ENCODE measurements around the gene STARD13.

Gene STARD13

DNA sequence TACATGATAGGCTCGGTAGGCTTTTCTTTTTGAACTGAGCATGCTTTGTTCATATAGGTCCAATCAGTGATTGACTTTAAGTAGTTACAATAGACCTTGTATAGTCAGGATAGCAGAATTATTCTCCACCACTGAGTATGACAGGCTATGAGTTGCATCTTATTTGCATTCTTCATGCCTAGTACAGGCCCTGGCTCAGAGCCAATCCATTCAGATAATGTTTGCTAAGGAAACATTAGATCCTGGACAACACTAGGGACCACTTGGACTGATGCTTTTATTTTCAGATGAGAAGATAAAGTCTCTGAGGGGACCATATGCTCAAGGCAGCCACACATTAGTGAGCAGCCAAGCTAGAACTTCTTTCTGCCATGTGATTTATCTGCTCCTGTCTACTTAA lies 135.4 kb downstream of the STARD13 start:
- H3K18ac ChIP-seq (ENCODE audit: low read length) = no peak overlapping the region
- H3K9ac ChIP-seq (ENCODE audit: low read length) = no peak overlapping the region
- H2BK5ac ChIP-seq (ENCODE audit: low read length) = no peak overlapping the region
- no peak for DNase-seq
- no peaks in the 10 kb centered on the region for H3K27me3 ChIP-seq (ENCODE audit: insufficient read depth, low read length, poor library complexity)
- H3K79me1 ChIP-seq (ENCODE audit: low read length) = no peaks in the 10 kb centered on the region
- no peak overlapping the region for H3K23ac ChIP-seq (ENCODE audit: low read length)
- no peak overlapping the region for H3K4me3 ChIP-seq (ENCODE audit: low read length)
- H3K36me3 ChIP-seq (ENCODE audit: control insufficient read depth, insufficient read depth, low read length) = no peaks in the 10 kb centered on the region
- WGBS (ENCODE audit: extremely low coverage, insufficient coverage, low lambda C conversion rate) = no CpG with 5 or more reads among the region's 1 CpG
- H3K56ac ChIP-seq (ENCODE audit: low read length) = no peak overlapping the region
- H2BK15ac ChIP-seq (replicated peaks; ENCODE audit: low read depth) = no peak overlapping the region
- no peak overlapping the region for H3K4me2 ChIP-seq (ENCODE audit: low read length)
- no peak overlapping the region for H3K27ac ChIP-seq (ENCODE audit: low read depth, low read length)
- no peaks in the 10 kb centered on the region for H3K79me2 ChIP-seq (ENCODE audit: control insufficient read depth, insufficient read depth, low read length)
- no peak overlapping the region for H3K4ac ChIP-seq (ENCODE audit: low read depth, low read length)
- H2BK120ac ChIP-seq (ENCODE audit: low read depth, low read length) = no peak overlapping the region
- H4K5ac ChIP-seq (ENCODE audit: low read length) = no peak overlapping the region
- no peak overlapping the region for H2AK5ac ChIP-seq (ENCODE audit: low read length)
- no peak overlapping the region for H4K8ac ChIP-seq (ENCODE audit: low read depth, low read length)
- no peaks in the 10 kb centered on the region for H3K4me1 ChIP-seq (ENCODE audit: control insufficient read depth, low read depth, low read length)

DNA sequence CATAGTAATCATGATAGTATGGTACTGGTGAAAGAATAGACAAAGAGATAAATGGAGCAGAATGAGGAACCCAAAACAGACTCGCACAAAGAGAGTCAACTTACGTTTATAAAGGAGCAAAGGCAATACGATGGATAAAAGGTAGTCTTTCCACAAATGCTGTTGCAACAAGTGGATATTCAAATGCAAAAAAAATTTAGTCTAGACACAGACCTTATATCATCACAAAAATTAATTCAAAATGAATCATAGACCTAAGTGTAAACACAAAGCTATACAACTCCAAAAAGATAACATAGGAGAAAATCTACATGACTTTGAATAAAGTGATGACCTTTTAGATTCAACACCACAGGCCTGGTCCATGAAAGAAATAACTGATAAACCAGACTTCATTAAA lies 137.7 kb downstream of the STARD13 start:
- Histone ChIP-seq H2BK5ac (ENCODE audit: low read length) (no peak overlapping the region), H4K8ac (ENCODE audit: low read depth, low read length) (no peak overlapping the region), H3K79me2 (ENCODE audit: control insufficient read depth, insufficient read depth, low read length) (no peaks in the 10 kb centered on the region), H3K4ac (ENCODE audit: low read depth, low read length) (no peak overlapping the region), H3K18ac (ENCODE audit: low read length) (no peak overlapping the region), H3K9ac (ENCODE audit: low read length) (no peak overlapping the region), H3K56ac (ENCODE audit: low read length) (no peak overlapping the region), H2BK15ac (replicated peaks; ENCODE audit: low read depth) (no peak overlapping the region), H3K4me2 (ENCODE audit: low read length) (no peak overlapping the region), H3K4me3 (ENCODE audit: low read length) (no peak overlapping the region), H3K23ac (ENCODE audit: low read length) (no peak overlapping the region), H4K5ac (ENCODE audit: low read length) (no peak overlapping the region), H3K4me1 (ENCODE audit: control insufficient read depth, low read depth, low read length) (no peaks in the 10 kb centered on the region), H3K79me1 (ENCODE audit: low read length) (no peaks in the 10 kb centered on the region), H3K27ac (ENCODE audit: low read depth, low read length) (no peak overlapping the region), H2BK120ac (ENCODE audit: low read depth, low read length) (no peak overlapping the region), H2AK5ac (ENCODE audit: low read length) (no peak overlapping the region), H3K27me3 (ENCODE audit: insufficient read depth, low read length, poor library complexity) (no peaks in the 10 kb centered on the region), H3K36me3 (ENCODE audit: control insufficient read depth, insufficient read depth, low read length) (no peaks in the 10 kb centered on the region)
- WGBS (ENCODE audit: extremely low coverage, insufficient coverage, low lambda C conversion rate) = no CpG with 5 or more reads among the region's 3 CpGs
- no peak for DNase-seq

DNA sequence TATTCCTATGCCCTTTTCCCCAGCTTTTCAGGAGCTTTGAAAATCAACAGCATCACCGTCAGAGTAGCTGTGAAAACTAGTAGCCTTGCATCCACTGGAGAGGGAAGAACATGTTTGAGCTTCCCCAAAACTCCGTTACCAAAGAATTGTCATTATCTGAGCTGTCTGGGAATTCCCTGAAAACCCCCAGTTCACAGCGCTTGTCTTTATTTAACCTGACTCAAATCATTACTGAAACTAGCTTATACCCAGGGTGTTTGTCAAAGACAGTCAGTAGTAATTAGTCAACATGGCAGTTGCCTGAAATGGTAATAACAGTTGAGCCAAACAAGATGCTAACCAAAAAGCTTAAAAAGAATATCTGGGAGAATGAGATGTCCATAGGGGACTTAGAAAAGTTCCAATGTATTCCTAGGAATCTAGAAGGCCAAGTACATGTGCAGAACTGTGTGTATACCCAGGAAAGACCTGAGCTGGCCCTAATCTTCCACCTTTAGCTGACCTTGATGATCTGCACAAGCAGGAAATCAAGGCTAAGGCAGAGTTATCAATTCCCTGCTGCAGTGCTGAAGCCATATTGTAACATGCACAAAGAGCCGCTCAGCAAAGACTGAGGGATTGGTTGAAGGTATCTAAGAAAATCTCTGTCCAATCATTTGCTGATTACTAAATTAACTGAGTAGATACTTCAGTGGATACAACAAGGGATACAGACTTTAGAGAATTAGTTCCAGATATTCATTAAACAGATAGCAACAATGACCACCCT lies 138.5 kb downstream of the STARD13 start:
- no peak overlapping the region for H3K4ac ChIP-seq (ENCODE audit: low read depth, low read length)

DNA sequence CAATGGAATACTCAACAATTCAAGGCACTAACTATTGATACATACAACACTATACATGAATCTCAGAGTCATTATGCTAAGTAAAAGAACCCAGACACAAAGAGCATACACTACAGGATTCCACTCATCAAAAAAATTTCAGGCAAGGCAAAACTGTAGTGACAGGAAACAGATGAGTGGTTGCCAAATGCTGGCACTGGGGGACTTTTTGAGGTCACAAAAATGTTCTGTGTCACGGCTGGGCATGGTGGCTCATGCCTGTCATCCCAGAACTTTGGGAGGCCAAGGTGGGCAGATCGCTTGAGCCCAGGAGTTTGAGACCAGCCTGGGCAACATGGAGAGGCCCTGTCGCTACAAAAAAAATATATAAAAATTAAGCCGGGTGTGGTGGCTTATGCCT lies 139.9 kb downstream of the STARD13 start:
- H3K18ac ChIP-seq (ENCODE audit: low read length) = no peak overlapping the region
- no peak overlapping the region for H2AK5ac ChIP-seq (ENCODE audit: low read length)
- no peak overlapping the region for H3K4me2 ChIP-seq (ENCODE audit: low read length)
- no peaks in the 10 kb centered on the region for H3K4me1 ChIP-seq (ENCODE audit: control insufficient read depth, low read depth, low read length)
- no peak for DNase-seq
- no peak overlapping the region for H3K56ac ChIP-seq (ENCODE audit: low read length)
- H2BK5ac ChIP-seq (ENCODE audit: low read length) = no peak overlapping the region
- H3K4ac ChIP-seq (ENCODE audit: low read depth, low read length) = no peak overlapping the region
- no peak overlapping the region for H3K23ac ChIP-seq (ENCODE audit: low read length)
- no peak overlapping the region for H4K5ac ChIP-seq (ENCODE audit: low read length)
- H3K36me3 ChIP-seq (ENCODE audit: control insufficient read depth, insufficient read depth, low read length) = no peaks in the 10 kb centered on the region
- H3K27me3 ChIP-seq (ENCODE audit: insufficient read depth, low read length, poor library complexity) = no peaks in the 10 kb centered on the region
- no peak overlapping the region for H3K9ac ChIP-seq (ENCODE audit: low read length)
- no peak overlapping the region for H3K4me3 ChIP-seq (ENCODE audit: low read length)
- no CpG with 5 or more reads among the region's 4 CpGs for WGBS (ENCODE audit: extremely low coverage, insufficient coverage, low lambda C conversion rate)
- H2BK15ac ChIP-seq (replicated peaks; ENCODE audit: low read depth) = no peak overlapping the region
- H3K27ac ChIP-seq (ENCODE audit: low read depth, low read length) = no peak overlapping the region
- H3K79me2 ChIP-seq (ENCODE audit: control insufficient read depth, insufficient read depth, low read length) = no peaks in the 10 kb centered on the region
- H4K8ac ChIP-seq (ENCODE audit: low read depth, low read length) = no peak overlapping the region
- no peaks in the 10 kb centered on the region for H3K79me1 ChIP-seq (ENCODE audit: low read length)
- H2BK120ac ChIP-seq (ENCODE audit: low read depth, low read length) = no peak overlapping the region

More for the DNA sequence above, 138.5 kb downstream of the STARD13 start:
- no peak overlapping the region for H3K56ac ChIP-seq (ENCODE audit: low read length)
- no peak overlapping the region for H2AK5ac ChIP-seq (ENCODE audit: low read length)
- H3K9ac ChIP-seq (ENCODE audit: low read length) = no peak overlapping the region
- no peak for DNase-seq
- no peak overlapping the region for H3K23ac ChIP-seq (ENCODE audit: low read length)
- no peaks in the 10 kb centered on the region for H3K27me3 ChIP-seq (ENCODE audit: insufficient read depth, low read length, poor library complexity)
- H2BK5ac ChIP-seq (ENCODE audit: low read length) = no peak overlapping the region
- no peaks in the 10 kb centered on the region for H3K36me3 ChIP-seq (ENCODE audit: control insufficient read depth, insufficient read depth, low read length)
- no peak overlapping the region for H3K27ac ChIP-seq (ENCODE audit: low read depth, low read length)
- H2BK120ac ChIP-seq (ENCODE audit: low read depth, low read length) = no peak overlapping the region
- H3K4me1 ChIP-seq (ENCODE audit: control insufficient read depth, low read depth, low read length) = no peaks in the 10 kb centered on the region
- no peak overlapping the region for H4K5ac ChIP-seq (ENCODE audit: low read length)
- WGBS (ENCODE audit: extremely low coverage, insufficient coverage, low lambda C conversion rate) = no CpG with 5 or more reads among the region's 4 CpGs
- H3K4me2 ChIP-seq (ENCODE audit: low read length) = no peak overlapping the region
- H3K4me3 ChIP-seq (ENCODE audit: low read length) = no peak overlapping the region
- H3K18ac ChIP-seq (ENCODE audit: low read length) = no peak overlapping the region
- no peaks in the 10 kb centered on the region for H3K79me1 ChIP-seq (ENCODE audit: low read length)
- H2BK15ac ChIP-seq (replicated peaks; ENCODE audit: low read depth) = no peak overlapping the region
- no peak overlapping the region for H4K8ac ChIP-seq (ENCODE audit: low read depth, low read length)
- H3K79me2 ChIP-seq (ENCODE audit: control insufficient read depth, insufficient read depth, low read length) = no peaks in the 10 kb centered on the region

DNA sequence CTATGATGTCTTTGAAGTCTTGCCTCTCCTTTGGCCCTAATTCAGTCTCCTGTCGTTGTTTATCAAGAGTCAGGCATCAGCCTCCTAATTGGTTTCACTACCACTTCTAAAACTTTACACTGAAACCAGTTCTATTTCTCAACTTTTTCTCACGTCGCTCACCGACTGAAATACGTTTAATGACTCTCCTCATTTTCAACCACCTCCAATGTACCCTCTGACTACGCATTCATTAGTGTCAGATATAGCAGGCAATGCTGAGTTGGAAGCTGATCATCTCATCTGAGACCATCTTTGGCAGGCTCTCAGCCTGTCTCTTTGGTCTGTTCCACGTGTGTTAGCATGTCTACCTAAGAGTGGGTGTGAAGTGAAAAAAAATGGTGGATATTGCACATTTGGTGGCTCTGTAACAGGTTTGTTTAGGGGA lies 141.2 kb downstream of the STARD13 start:
- H2BK5ac ChIP-seq (ENCODE audit: low read length) = no peak overlapping the region
- no peak overlapping the region for H4K8ac ChIP-seq (ENCODE audit: low read depth, low read length)
- H3K27me3 ChIP-seq (ENCODE audit: insufficient read depth, low read length, poor library complexity) = no peaks in the 10 kb centered on the region
- H3K23ac ChIP-seq (ENCODE audit: low read length) = no peak overlapping the region
- no peak overlapping the region for H3K56ac ChIP-seq (ENCODE audit: low read length)
- H2BK120ac ChIP-seq (ENCODE audit: low read depth, low read length) = no peak overlapping the region
- no peak overlapping the region for H3K4me3 ChIP-seq (ENCODE audit: low read length)
- H2BK15ac ChIP-seq (replicated peaks; ENCODE audit: low read depth) = no peak overlapping the region
- H3K9ac ChIP-seq (ENCODE audit: low read length) = no peak overlapping the region
- H3K18ac ChIP-seq (ENCODE audit: low read length) = no peak overlapping the region
- no peaks in the 10 kb centered on the region for H3K4me1 ChIP-seq (ENCODE audit: control insufficient read depth, low read depth, low read length)
- H3K4me2 ChIP-seq (ENCODE audit: low read length) = no peak overlapping the region
- H4K5ac ChIP-seq (ENCODE audit: low read length) = no peak overlapping the region
- H3K4ac ChIP-seq (ENCODE audit: low read depth, low read length) = no peak overlapping the region
- H2AK5ac ChIP-seq (ENCODE audit: low read length) = no peak overlapping the region
- no peak overlapping the region for H3K27ac ChIP-seq (ENCODE audit: low read depth, low read length)
- H3K79me1 ChIP-seq (ENCODE audit: low read length) = no peaks in the 10 kb centered on the region
- no peaks in the 10 kb centered on the region for H3K79me2 ChIP-seq (ENCODE audit: control insufficient read depth, insufficient read depth, low read length)
- 100% methylated on average over 4 of the region's 7 CpGs for WGBS (ENCODE audit: extremely low coverage, insufficient coverage, low lambda C conversion rate)
- no peak for DNase-seq
- no peaks in the 10 kb centered on the region for H3K36me3 ChIP-seq (ENCODE audit: control insufficient read depth, insufficient read depth, low read length)
